ENCODE measurements around the gene NBAS. TPM values are rescaled to one million over a fixed set of nuclear protein-coding genes. Genes with fewer than 3 reads are reported as not detected.

The NBAS gene
- total and polyA plus RNA-seq, 9 of the 15 experiments (the other 6 are each of a cell fraction or from before 2014, with no cell fraction given) = 15.3 to 94.4 (median 69.9) TPM

GRCh38 chr2:15591692-15592463, 30.7 kb upstream of the NBAS start, which contains the start of gene DDX1 (continued):
- TF ChIP-seq ARID4B (CRISPR knock-in tag; IDR thresholded peaks at IDR 0.05) (peak; percentile 97), E4F1 (CRISPR knock-in tag; IDR thresholded peaks at IDR 0.05; ENCODE audit: borderline replicate concordance) (no peak), REST (IDR thresholded peaks at IDR 0.05; ENCODE audit: borderline replicate concordance) (peak; percentile 51), REST (CRISPR knock-in tag; IDR thresholded peaks at IDR 0.05; ENCODE audit: low read depth) (peak; percentile 88), CTCFL (IDR thresholded peaks at IDR 0.05; ENCODE audit: borderline replicate concordance, insufficient read depth, low read depth, low read length, poor library complexity, severe bottlenecking) (no peak), HDAC8 (tag; IDR thresholded peaks at IDR 0.05) (no peak), HDGF (IDR thresholded peaks at IDR 0.05) (no peak)

Measured in K562 (cell line).